Measurements from ENCODE around the gene PAM16.

The PAM16 gene

GRCh38 chr16:4319454-4320421 lies 31.4 kb downstream of the PAM16 start:
- peak in 1 of 2 donors; percentile 41 for DNase-seq (ENCODE audit: low read depth in 2 of 2)

- DNase-seq (ENCODE audit: low read depth in 2 of 2): no peak
These were observed 32.2 kb downstream of the PAM16 start for GRCh38 chr16:4318967-4319366.

DNA sequence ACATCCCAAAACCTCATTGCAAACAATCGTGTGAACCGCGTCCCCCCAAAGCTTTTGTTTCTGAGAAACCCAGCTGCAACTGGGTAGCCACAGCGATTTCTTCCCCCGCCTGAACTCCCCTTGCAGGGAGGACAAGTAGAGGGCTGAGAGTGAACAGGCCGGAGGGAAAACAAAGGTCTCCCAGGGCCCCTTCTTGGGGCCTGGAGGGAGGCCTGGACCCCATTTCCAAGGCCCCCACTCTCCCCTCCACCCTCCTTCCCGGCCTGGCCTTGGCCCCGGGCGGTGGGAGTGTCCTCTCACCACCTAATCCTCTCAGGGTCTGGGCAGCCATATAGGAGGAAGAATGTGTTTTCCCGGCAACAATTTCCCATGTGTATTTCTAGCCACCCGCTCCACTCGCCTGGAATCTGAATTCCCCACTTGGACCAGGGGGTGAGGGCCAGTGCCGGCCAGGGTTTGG lies 32.6 kb downstream of the PAM16 start:
- no peak for DNase-seq (ENCODE audit: low read depth in 2 of 2)

DNA sequence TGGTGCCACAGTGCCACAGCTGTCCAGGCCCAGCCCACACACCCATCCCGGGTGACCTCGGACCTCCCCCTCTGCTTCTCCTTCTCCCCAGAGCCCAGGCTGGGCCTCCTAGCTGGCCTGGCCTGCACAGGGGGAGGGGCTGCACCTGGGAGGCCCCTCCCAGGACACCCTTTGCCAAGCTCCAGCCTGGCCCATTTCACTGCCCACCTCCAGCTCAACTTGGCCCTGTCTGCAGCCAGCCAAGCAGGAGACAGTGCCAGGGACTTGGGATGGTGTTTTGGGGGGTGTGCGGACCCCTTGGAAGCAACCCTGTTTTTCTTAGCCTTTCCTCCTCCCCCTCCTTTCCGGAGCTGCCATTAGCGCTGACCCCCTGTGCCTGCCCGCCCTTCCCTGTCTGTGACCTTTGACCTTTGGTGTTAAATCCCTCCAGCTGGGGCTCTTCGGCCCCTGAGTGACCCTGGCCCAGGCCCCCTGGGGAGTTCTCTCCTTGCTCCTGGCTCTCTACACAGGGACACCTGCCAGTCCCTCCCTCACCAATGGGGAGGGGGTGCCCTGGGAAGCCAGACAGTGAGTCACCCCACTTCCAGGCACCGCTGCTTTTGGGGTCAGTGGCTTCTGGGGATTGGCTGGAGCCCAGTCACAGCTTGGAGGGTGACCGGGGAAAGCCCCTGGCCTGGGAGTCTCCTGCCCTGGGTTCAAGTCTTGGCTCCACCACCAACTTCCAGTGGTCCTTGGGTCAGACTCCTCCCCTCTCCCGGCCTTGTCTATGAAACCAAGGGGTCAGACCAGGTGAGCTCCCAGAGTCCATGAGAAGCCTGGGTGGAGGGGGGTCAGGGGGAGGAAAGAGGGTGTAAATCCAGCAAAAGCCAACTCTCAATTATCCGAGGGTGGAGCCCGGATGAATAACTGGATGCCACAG lies 33.3 kb downstream of the PAM16 start:
- DNase-seq (ENCODE audit: low read depth in 2 of 2): no peak

- no peak for DNase-seq (ENCODE audit: low read depth in 2 of 2)
These were observed 34.1 kb downstream of the PAM16 start for GRCh38 chr16:4316864-4317531.

DNA sequence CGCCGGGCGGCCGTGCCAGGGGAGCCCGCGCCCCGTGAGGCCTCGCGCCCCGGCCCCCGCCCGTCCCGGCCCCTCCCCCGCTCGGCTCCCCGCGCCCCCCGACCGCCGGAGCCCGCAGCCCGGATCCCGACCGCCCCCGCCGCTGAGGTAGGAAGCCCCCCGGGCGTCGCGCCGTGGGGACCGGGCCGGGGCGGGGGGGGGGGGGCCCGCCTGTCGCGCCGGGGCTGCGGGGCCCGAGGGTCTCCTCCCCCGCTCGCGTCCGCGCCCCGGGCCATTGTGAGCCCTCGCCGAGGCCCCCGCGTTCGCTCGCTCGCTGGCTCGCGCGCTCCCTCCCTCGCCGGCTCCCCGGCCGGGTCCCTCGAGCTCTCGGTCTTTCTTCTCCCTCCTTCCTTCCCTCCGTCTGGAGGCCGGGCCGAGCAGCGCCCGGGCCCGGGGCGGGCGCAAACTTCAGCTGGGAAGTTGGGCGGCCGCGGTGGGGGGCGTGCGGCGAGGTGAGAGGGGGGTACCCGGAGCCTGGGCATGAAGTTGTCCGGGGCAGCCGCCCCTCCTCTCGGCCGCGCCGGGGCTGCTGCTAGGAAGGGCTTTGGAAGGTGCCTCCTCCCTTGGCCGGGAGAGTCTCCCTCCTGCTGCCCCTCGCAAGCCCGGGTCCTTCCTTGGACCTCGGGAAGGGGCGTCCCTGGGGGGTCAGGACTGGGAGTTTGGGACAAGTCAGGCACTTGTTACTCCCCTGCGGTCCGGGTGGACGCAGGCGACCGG lies 34.8 kb downstream of the PAM16 start:
- no peak for DNase-seq (ENCODE audit: low read depth in 2 of 2)

DNA sequence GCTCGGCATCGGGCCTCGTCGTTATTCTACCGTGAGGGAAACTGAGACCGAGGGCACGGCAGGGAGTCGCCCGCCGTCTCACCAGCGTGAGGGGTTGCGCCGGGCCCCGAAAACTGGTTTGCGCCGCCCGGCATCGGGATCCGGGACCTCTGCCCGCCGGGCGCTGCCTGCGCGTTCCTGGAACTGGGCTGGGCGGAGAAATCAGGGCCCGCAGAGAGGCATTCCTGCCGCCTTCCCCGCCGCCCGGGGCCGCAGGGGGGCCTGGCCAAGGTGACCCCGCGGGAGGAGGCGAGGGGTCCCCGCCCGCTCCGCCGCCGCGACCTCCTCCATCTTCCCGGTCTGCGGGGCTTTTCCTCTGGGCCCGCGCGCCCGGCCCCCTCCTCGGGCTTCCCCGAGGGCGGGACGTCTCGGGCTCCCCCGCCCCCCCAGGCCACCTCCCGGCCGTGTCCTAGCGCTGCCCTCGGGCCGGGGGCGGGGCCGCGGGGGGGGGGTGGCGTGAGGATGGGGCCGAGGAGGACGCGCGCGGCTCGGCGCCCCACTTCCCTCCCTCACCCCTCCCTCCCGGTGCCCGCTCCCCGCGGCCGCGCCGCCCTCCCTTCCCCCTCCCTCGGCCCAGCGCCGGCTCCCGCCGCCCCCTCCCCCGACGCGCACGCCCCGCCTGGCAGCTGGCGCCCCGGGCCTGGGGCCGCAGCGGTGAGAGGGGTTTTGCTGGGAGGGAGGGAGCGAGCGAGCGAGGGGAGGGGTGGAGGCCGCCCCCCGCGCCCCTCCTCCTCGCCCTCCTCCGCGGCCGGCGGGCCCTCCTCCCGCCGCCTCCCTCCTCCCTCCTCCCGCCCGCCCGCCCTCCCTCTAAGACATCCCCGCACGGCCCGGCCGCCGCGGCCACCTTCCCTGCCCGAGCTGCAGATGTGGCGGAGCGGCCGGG lies 35.7 kb downstream of the PAM16 start, which contains the start of gene GLIS2:
GLIS2 (plus strand) TSS at position 882 of the 922 bp plus-strand sequence. CDS start 16,214 bp downstream, outside the sequence.
- peak in 1 of 2 donors; percentile 21 for DNase-seq (ENCODE audit: low read depth in 2 of 2)

- no peak for DNase-seq (ENCODE audit: low read depth in 2 of 2)
These were observed 36.5 kb downstream of the PAM16 start for GRCh38 chr16:4314532-4315185.

DNA sequence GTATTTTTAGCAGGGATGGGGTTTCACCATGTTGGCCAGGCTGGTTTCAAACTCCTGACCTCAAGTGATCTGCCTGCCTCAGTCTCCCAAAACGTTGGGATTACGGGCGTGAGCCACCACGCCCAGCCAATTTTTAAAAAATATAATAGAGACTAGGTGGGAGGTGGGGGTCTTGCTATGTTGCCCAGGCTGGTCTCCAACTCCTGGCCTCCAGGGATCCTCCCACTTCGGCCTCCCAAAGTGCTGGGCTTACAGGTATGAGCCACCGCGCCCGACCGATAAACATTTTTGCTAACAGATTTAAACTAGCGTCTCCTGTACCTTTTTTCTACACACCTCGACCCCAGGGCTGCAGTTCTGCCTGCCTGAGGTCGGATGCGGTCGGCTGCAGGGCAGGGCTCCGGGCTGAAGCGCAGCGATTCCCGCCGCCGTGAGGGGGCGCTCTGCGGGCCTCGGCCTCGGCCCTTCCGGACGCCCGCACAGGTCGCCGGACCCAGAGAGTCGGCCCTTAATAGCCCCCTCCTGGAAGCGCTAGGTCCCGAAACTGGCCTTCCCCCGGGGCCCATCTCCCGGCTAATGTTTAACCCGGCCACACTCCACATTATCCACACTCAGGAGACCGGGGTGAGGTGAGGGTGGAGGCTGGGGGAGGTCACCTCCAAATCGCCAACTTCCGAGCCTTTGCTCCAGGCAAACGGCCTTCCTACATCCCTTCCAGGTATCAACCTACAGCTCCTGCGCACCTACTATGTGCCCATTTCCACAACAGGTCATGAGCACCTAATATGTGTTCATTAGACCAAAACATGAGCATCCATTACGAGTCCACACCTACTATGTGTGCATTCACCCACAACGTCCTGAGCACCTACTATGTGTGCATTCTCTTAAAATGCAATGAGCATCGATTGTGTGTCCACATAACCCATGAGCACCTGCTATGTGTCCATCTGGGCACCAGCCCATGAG lies 37.3 kb downstream of the PAM16 start:
- no peak for DNase-seq (ENCODE audit: low read depth in 2 of 2)

DNA sequence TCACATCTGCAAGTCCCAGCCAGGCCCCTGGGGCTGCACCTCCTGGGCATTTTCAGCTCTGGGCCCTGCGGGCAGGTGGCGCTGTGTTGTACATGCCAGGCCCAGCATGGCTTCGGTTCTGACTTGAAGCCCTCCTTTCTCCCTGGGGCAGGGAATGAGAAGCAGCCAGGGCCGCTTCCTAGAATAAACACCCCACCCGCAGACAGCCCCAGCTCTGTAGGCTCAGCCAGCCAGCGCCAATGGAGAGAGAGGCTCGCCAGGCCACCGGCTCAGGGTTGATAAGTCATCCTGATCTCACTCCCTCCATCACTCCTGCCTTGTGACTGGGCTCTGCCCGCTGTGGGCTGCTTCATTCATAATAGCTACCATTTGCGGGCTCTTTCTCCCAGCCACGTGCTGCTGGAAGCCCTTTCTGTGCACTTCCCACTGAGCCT lies 41.3 kb downstream of the PAM16 start:
- no peak for DNase-seq (ENCODE audit: low read depth in 2 of 2)

- no peak for DNase-seq (ENCODE audit: low read depth in 2 of 2)
These were observed 41.9 kb downstream of the PAM16 start for GRCh38 chr16:4309102-4309832.

GRCh38 chr16:4307215-4308037 lies 43.7 kb downstream of the PAM16 start:
- peak; percentile 94 to 95 for DNase-seq (ENCODE audit: low read depth in 2 of 2)

DNA sequence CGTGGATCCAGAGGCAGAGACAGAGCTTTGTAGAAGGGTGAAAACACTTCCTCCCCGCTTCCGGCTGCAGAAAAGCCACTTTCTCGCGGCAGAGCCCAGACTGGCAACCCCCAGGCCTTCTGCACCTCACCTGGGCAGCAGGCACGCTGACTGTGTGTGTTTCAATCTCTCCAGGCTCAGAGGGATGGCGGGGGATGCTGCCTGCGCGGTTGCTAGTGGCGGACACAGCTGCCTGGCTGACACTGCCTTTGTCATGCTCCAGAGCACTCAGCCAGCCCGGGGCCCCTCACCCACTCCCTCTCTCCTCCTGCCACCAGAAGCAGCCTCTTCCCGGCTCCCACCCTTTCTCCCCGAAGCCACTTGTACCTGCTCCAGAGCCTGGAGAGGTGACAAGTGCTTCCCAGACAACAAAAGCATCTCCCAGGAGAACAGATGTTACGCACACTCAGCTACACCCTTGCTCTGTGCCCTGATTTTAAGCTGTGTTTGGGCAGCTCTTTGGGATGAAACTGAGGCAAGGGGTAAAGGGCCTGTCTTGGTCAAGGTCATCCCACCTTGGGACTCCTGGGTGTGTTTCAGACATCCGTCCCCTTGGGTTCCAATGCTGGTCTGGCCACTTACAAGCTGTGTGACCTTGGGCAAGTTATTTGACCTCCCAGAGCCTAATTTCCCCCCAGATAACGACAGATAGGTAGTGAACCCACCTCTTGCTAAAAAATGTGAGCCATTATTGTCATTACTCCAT lies 44.5 kb downstream of the PAM16 start:
- no peak for DNase-seq (ENCODE audit: low read depth in 2 of 2)

DNA sequence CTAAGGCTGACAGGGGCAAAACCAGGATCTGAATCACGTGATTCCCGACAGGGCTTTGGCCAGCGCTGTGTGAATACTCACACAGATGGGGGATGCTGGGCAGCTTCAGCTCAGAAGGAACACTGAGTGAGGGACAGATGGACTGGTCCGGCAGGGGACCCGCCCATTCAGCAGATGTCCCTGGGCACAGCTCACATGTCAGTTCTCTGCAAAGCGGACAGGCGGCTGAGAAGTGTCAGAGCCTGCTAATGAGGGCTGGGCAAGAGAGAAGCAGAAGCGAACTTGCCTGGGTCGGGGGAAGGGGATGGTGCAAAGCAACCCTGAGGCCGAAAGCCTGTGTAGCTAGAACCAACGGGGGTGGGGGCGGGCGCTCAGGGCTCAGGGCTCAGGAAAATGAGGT lies 47.1 kb downstream of the PAM16 start:
- no peak for DNase-seq (ENCODE audit: low read depth in 2 of 2)

GRCh38 chr16:4301968-4302367 lies 49.2 kb downstream of the PAM16 start:
- no peak for DNase-seq (ENCODE audit: low read depth in 2 of 2)

DNA sequence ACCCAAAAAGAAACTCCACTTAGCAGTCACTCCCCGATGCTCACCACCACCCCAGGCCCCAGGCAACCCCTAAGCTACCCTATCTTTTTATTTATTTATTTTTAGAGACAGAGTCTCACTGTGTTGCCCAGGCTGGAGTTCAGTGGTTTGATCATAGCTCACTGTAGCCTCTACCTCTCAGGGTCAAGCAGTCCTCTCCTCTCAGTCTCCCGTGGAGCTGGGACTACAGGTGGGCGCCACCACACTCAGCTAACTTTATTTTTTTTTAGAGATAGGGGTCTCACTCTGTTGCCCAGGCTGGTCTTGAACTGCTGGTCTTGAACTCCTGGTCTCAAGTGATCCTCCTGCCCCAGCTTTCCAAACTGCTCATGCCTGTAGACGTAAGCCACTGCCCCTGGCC lies 49.9 kb downstream of the PAM16 start:
- DNase-seq (ENCODE audit: low read depth in 2 of 2): no peak

All from stimulated activated CD4-positive, alpha-beta T cell treated with anti-CD3 and anti-CD28 coated beads, Interleukin-1b, Interleukin-23, amount 100 ng/mL, for 4 hours (primary cell).